ENCODE data around the gene KASH5.
"Not testable (repeated sequence)": the region's sequence is repeated elsewhere in the genome, so short reads cannot be mapped to it uniquely, and the experiment has no call there.

Gene KASH5

GRCh38 chr19:49456326-49456725 is 68.3 kb downstream of the KASH5 start:
- no peak for DNase-seq (ENCODE audit: low read depth in 1 of 2, low spot score in 1 of 2)
- H3K27ac ChIP-seq (replicated peaks) = no peak overlapping the region
- no peaks in the 10 kb centered on the region for H3K27me3 ChIP-seq (ENCODE audit: insufficient read depth, poor library complexity, severe bottlenecking)
- H3K4me3 ChIP-seq (replicated peaks; ENCODE audit: insufficient read depth, low read length) = no peak overlapping the region
- TF ChIP-seq CTCF (IDR thresholded peaks at IDR 0.05; ENCODE audit: insufficient read depth, low read length) = no peak
- TF ChIP-seq GABPA (IDR thresholded peaks at IDR 0.05; ENCODE audit: low read depth) = no peak
- no peak for TF ChIP-seq REST (IDR thresholded peaks at IDR 0.05; ENCODE audit: insufficient replicate concordance, low read depth)
- TF ChIP-seq SPI1 (IDR thresholded peaks at IDR 0.05; ENCODE audit: borderline replicate concordance, low read depth) = no peak
- no peak for TF ChIP-seq POLR2AphosphoS5 (IDR thresholded peaks at IDR 0.05; ENCODE audit: low read depth)

- no peak overlapping the region for H3K27ac ChIP-seq (replicated peaks)
- no peaks in the 10 kb centered on the region for H3K27me3 ChIP-seq (ENCODE audit: insufficient read depth, poor library complexity, severe bottlenecking)
- no peak overlapping the region for H3K4me3 ChIP-seq (replicated peaks; ENCODE audit: insufficient read depth, low read length)
- no peak for DNase-seq (ENCODE audit: low read depth in 1 of 2, low spot score in 1 of 2)
- TF ChIP-seq SPI1 (IDR thresholded peaks at IDR 0.05; ENCODE audit: borderline replicate concordance, low read depth) = no peak
- TF ChIP-seq REST (IDR thresholded peaks at IDR 0.05; ENCODE audit: insufficient replicate concordance, low read depth) = no peak
- no peak for TF ChIP-seq CTCF (IDR thresholded peaks at IDR 0.05; ENCODE audit: insufficient read depth, low read length)
- no peak for TF ChIP-seq GABPA (IDR thresholded peaks at IDR 0.05; ENCODE audit: low read depth)
- TF ChIP-seq POLR2AphosphoS5 (IDR thresholded peaks at IDR 0.05; ENCODE audit: low read depth) = no peak
Measured at GRCh38 chr19:49458567-49458903, 70.5 kb downstream of the KASH5 start.

- Histone ChIP-seq H3K27me3 (ENCODE audit: insufficient read depth, poor library complexity, severe bottlenecking) (no peaks in the 10 kb centered on the region), H3K4me3 (replicated peaks; ENCODE audit: insufficient read depth, low read length) (no peak overlapping the region), H3K27ac (replicated peaks) (no peak overlapping the region)
- no peak for TF ChIP-seq CTCF (IDR thresholded peaks at IDR 0.05; ENCODE audit: insufficient read depth, low read length)
- TF ChIP-seq SPI1 (IDR thresholded peaks at IDR 0.05; ENCODE audit: borderline replicate concordance, low read depth) = no peak
- no peak for DNase-seq (ENCODE audit: low read depth in 1 of 2, low spot score in 1 of 2)
Measured at GRCh38 chr19:49459388-49459787, 71.3 kb downstream of the KASH5 start.

- not testable (repeated sequence) for H3K27ac ChIP-seq (replicated peaks); H3K4me3 ChIP-seq (replicated peaks; ENCODE audit: insufficient read depth, low read length)
Measured at GRCh38 chr19:49461130-49461529, 73.1 kb downstream of the KASH5 start.

More at GRCh38 chr19:49461130-49461529, 73.1 kb downstream of the KASH5 start:
- DNase-seq (ENCODE audit: low read depth in 1 of 2, low spot score in 1 of 2); H3K27me3 ChIP-seq (ENCODE audit: insufficient read depth, poor library complexity, severe bottlenecking): not testable (repeated sequence)
